IPS-15b (cell line): ENCODE measurements around the gene ELMO1.

Experiments used
- H3K27me3 ChIP-seq: one replicate; pipeline ENCODE4 v1.6.1; 2013; ENCODE audit warnings: low read length; ENCODE audit not compliant: control insufficient read depth, insufficient read depth
- H3K36me3 ChIP-seq: one replicate; pipeline ENCODE4 v1.6.1; 2013; ENCODE audit warnings: low read length; ENCODE audit not compliant: control insufficient read depth, insufficient read depth
- H3K4me1 ChIP-seq: one replicate; pipeline ENCODE4 v1.6.1; 2013; ENCODE audit warnings: mild to moderate bottlenecking, low read length; ENCODE audit not compliant: control insufficient read depth, insufficient read depth
- H3K4me3 ChIP-seq: one replicate; pipeline ENCODE4 v1.5.1; 2013; ENCODE audit warnings: low read depth, low read length
- H3K9ac ChIP-seq: one replicate; pipeline ENCODE4 v1.6.1; 2013; ENCODE audit warnings: low read depth, mild to moderate bottlenecking, low read length
- H3K9me3 ChIP-seq: one replicate; pipeline ENCODE4 v1.6.1; 2013; ENCODE audit warnings: mild to moderate bottlenecking, low read length; ENCODE audit not compliant: control insufficient read depth, insufficient read depth

Gene ELMO1

DNA sequence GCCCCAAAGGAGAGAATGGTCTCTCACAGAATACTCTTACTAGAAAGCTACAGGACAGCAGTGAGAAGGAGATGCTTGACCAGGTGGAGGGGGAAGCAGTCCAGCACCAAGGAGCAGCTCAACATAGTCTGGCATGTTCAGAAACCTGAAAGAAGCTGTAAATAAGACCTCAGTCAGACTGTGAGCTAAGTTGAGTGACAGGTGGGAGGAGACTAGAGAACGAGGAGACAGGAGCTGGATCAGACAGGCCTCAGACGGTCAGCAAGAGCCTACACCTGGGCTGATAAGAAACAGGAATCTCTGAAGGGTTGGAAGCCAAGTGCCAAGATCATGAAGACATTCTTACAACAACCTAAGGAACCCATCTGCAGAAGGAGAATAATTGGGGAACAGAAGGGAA lies 54.5 kb downstream of the ELMO1 start:
- H3K27me3 ChIP-seq = no peaks in the 10 kb centered on the region
- H3K9ac ChIP-seq = no peak overlapping the region
- H3K4me1 ChIP-seq = peaks cover 21% of the 10 kb centered on the region
- no peaks in the 10 kb centered on the region for H3K36me3 ChIP-seq
- H3K9me3 ChIP-seq = no peaks in the 10 kb centered on the region
- no peak overlapping the region for H3K4me3 ChIP-seq

DNA sequence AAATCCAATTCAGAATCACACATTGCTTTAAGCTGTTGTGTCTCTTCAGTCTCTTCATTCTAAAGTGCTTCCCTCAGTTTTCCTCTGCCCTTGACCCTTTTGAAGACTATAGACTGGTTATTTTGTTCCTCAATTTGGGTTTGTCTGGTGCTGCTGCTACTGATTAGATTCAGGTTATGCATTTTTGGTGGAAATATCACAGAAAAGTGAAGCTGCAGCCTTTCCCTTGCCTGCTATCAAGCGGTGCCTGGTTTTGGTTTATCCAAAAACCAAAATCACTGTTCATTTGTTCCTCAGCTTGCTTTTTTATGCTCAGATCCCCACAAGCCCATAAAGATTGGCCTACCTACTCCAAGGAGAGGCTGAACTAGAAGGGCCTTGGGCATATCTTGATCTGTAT lies 55.2 kb downstream of the ELMO1 start:
- Histone ChIP-seq H3K9me3 (no peaks in the 10 kb centered on the region), H3K9ac (no peak overlapping the region), H3K4me3 (no peak overlapping the region), H3K4me1 (peaks cover 20% of the 10 kb centered on the region), H3K36me3 (no peaks in the 10 kb centered on the region), H3K27me3 (no peaks in the 10 kb centered on the region)

DNA sequence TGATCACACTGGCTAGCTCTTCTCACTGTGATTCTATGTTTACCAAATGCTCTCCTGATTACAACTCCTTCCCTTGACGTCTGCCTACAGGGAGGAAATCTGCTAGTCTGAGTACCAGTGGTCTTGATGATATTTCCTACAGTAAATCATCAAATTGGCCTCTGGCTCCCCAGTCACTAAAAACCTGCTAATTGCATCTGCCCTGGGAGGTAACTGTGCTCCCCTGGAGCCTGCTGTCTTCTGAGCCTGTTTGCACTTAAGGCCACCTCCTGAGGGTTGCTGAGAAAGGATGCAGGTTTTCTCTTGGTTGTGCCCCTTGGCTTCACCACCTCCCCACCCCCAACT lies 56.0 kb downstream of the ELMO1 start:
- Histone ChIP-seq H3K4me1 (peaks cover 17% of the 10 kb centered on the region), H3K9me3 (no peaks in the 10 kb centered on the region), H3K27me3 (no peaks in the 10 kb centered on the region), H3K4me3 (no peak overlapping the region), H3K9ac (no peak overlapping the region), H3K36me3 (no peaks in the 10 kb centered on the region)

DNA sequence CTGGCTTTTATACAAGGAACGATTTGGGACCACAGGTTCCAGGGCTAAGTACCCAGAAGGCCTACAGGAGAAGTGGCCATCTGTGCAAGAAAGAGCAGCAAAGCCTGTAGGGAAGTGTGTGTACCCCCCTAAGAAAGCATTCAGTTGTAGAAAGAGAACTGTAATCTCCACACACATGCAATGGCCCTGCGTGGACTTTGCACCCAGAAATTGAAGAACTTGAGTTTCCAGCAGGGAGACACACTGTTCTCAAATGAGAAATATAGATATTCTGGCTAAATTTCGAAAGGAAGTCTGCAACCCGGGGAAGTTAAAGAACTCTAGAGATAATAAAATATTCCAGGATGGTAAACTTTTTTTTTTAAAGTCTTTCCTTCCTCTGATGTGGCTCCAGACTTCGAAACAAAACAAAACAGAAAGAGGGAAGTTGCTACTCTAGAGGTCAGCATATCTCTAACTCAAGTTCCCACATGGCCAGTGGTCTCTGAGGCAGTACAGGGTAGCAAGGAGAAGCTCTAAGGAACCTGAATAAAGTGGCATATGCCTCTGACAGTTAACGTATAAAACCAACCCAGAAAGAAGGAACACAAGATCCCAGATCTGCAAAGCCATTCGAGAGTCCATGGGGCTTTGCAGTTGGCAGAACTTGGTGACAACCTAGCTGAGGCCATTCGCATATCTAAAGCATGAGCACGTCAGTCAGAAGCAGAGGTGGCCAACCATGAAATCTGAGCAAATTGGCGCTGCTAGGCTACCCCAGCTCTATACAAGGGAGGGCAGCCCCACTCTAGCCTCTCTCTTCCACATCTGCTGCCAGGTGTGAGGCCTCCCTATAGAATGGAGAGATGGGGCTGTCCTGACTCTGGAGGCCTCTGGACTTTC lies 56.6 kb downstream of the ELMO1 start:
- Histone ChIP-seq H3K9ac (no peak overlapping the region), H3K27me3 (no peaks in the 10 kb centered on the region), H3K4me1 (peaks cover 17% of the 10 kb centered on the region), H3K36me3 (no peaks in the 10 kb centered on the region), H3K4me3 (no peak overlapping the region), H3K9me3 (no peaks in the 10 kb centered on the region)

DNA sequence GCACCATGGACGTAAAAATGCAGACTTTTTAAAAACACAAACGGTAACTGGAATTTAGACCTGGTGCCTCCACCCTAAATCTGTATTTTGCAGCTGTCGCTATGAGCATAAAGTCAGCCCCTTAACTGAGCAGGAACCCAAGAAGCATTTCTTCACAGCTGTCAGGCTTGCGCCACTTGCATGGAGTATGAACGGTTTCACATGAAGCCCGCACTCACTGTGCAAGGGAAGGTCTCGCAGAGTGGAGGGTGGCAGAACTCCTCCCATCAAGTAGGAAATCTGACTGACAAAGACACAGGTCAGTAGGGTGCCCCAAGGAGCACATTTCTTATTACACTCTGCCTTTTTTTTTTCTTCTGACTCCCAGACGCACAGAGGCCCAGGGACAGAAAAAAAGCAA lies 58.5 kb downstream of the ELMO1 start:
- no peaks in the 10 kb centered on the region for H3K36me3 ChIP-seq
- no peak overlapping the region for H3K4me3 ChIP-seq
- no peaks in the 10 kb centered on the region for H3K27me3 ChIP-seq
- no peaks in the 10 kb centered on the region for H3K9me3 ChIP-seq
- peaks cover 15% of the 10 kb centered on the region for H3K4me1 ChIP-seq
- no peak overlapping the region for H3K9ac ChIP-seq

DNA sequence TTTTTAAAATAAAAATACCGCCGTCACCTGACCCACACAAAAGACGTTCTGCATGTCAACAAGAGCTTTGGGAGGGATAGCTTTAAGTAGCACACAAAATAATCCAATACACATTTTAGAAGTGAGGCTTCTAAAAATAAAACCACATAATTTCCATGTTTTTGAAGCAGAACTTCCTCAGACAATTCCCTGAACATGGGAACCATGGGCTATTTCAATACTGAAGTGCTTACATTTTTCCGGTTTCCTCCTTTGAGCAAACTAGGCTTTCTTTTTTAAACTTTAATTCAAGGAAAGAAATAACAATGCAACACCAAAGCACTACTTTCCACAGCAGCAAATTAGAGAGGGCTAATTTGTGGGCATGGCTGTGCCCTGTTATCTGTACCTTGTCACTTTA lies 59.9 kb downstream of the ELMO1 start:
- Histone ChIP-seq H3K9ac (no peak overlapping the region), H3K9me3 (no peaks in the 10 kb centered on the region), H3K27me3 (no peaks in the 10 kb centered on the region), H3K36me3 (no peaks in the 10 kb centered on the region), H3K4me1 (peaks cover 15% of the 10 kb centered on the region), H3K4me3 (no peak overlapping the region)

DNA sequence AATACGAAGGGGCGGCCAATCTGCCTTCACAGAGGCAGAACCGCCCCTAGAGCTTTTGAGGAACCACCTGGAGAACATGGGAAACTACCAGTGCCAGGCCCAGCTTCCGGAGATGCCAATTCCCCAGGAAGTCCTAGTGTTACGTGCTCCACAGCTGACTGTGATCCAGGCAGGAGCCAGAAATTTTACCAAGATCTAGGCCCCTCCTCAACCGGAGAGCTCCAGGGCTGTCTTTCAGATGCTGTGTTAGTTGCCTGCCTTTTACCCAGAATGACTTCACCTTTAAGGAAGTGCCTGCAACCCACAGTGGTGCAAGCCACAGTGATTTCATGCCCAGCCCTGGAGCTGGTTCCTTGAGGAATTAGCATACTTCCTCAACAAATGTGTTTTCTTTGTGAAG lies 62.9 kb downstream of the ELMO1 start:
- Histone ChIP-seq H3K9me3 (no peaks in the 10 kb centered on the region), H3K4me1 (peaks cover 20% of the 10 kb centered on the region), H3K9ac (no peak overlapping the region), H3K27me3 (no peaks in the 10 kb centered on the region), H3K36me3 (no peaks in the 10 kb centered on the region), H3K4me3 (no peak overlapping the region)

DNA sequence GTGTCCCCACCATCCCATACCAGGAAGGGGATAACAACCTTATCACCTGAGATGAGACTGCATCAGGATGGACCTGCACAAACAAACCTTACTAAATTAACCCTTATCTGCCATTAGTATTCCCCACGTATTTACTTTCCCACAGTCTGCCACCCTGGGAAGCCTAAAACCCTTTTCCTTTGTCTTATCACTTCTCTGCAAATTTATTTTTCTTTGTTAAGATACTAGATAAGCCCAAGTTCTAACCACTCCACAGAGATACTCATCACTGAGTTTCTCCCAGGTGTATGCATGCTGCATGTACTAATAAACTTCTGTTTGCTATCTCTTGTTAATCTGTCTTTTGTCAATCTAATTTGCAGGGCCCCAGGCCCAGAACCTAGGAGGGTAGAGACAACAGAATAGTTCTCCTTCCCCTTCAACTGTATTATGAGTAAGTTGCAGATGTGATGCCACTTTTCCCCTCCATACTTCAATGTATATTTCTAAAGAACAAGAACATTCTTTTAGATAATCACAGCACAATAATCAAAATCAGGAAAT lies 66.0 kb downstream of the ELMO1 start:
- H3K27me3 ChIP-seq = no peaks in the 10 kb centered on the region
- H3K4me1 ChIP-seq = peaks cover 6% of the 10 kb centered on the region
- H3K9me3 ChIP-seq = no peaks in the 10 kb centered on the region
- H3K4me3 ChIP-seq = no peak overlapping the region
- H3K9ac ChIP-seq = no peak overlapping the region
- no peaks in the 10 kb centered on the region for H3K36me3 ChIP-seq

DNA sequence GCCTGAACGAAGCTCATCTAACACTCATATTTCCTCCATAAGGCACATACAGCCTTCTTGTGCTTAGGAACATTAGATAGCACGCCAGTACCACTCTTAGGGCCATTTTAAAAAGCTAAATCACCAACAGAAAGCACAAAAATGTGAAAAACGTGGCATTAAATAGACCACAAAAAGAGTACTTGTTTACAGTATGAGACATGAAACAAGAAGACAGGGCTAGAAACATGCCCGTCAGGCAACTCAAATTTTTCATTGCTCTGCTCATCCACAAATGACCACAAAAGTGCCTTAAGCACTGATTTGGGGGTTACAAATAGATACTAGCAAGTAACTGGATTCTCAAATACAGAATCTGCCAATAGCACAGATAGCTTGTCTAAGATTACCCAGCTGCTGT lies 67.8 kb downstream of the ELMO1 start:
- H3K36me3 ChIP-seq = no peaks in the 10 kb centered on the region
- peaks cover 7% of the 10 kb centered on the region for H3K9me3 ChIP-seq
- no peaks in the 10 kb centered on the region for H3K27me3 ChIP-seq
- peaks cover 6% of the 10 kb centered on the region for H3K4me1 ChIP-seq
- H3K4me3 ChIP-seq = no peak overlapping the region
- H3K9ac ChIP-seq = no peak overlapping the region

DNA sequence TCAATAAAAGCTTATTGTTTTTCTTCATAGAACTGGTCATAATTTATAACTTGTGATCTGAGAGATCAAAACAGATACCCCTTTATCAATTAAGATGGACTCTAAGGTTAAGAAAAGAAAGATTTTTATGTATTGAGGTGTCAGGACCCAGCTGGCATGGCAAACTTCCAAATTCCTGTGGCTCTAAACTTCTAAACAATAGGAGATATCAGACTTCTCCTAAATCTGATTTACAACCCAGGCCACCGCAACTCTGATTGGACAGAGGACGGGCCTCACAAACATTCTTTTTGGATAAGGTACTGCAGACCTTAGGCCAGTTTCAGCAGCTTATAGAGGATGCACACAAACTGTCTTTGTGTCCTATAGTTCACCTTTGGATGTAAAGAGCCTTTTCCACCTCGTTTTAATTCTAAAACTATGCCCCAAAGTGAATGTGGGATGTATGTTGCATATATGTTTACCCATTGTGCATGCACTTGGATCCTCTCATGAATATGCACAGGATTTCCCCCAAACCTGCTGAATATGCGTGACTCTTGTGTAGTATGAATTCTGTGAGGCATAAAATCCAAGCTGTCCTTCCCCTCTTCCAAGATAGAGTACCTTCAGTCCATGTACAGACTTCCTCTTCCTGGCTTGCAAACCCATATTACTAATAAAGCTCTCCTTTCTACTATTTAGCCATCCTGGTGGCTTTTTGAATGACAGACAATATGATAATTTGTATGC lies 69.0 kb downstream of the ELMO1 start:
- Histone ChIP-seq H3K4me1 (peaks cover 6% of the 10 kb centered on the region), H3K27me3 (no peaks in the 10 kb centered on the region), H3K4me3 (no peak overlapping the region), H3K9ac (no peak overlapping the region), H3K9me3 (peaks cover 7% of the 10 kb centered on the region), H3K36me3 (no peaks in the 10 kb centered on the region)

DNA sequence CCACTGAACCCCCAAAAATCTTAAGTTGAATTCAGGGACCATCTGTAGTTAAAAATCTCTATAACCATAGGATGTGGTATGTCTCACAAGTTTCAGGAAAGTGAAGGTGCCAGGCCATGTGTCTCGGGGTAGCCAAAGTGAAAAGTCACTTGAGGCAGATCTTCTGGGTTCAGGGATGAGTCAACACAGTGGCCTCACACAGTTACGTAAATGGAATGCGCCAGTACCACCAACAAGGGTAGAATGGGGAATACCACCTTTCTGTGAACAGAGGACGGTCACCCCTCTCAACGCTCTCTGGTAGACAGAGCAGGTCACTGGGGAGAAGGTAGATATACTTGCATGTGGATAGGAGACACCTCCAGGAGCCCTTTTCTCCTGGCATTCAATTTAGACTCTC lies 71.4 kb downstream of the ELMO1 start:
- Histone ChIP-seq H3K36me3 (no peaks in the 10 kb centered on the region), H3K27me3 (no peaks in the 10 kb centered on the region), H3K9me3 (peaks cover 7% of the 10 kb centered on the region), H3K4me1 (peaks cover 6% of the 10 kb centered on the region), H3K9ac (no peak overlapping the region), H3K4me3 (no peak overlapping the region)

DNA sequence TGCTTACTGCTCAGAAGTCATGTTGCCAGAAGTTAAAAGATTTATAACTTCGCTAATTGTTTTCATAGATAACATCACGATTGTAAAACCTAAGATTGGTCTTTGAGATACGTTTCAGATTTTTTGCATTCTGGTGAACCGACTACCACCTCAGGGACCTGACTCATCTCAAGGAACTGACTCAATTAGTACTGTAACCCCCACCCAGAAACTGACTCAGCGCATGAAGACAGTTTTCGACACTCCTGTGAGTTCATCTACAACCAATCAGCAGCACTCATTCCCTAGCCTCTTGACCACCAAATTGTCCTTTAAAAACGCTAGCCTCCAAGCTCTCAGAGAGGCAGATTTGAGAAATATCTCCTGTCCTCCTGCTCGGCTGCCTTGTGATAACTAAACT lies 72.3 kb downstream of the ELMO1 start:
- Histone ChIP-seq H3K4me1 (peaks cover 6% of the 10 kb centered on the region), H3K9ac (no peak overlapping the region), H3K27me3 (no peaks in the 10 kb centered on the region), H3K9me3 (peaks cover 7% of the 10 kb centered on the region), H3K36me3 (no peaks in the 10 kb centered on the region), H3K4me3 (no peak overlapping the region)
